PFSK-1 (cell line): ENCODE measurements around the gene LNX1.

Source experiments
- FOXP2 ChIP-seq: optimal IDR thresholded peaks from 2 replicates; pipeline ENCODE3; 2011; ENCODE audit warnings: borderline replicate concordance, control low read depth, inconsistent platforms; ENCODE audit not compliant: insufficient read depth; ENCODE audit errors: extremely low read length, extremely low read depth
- POLR2AphosphoS5 ChIP-seq: IDR thresholded peaks from 2 replicates; pipeline ENCODE4 v1.6.1; 2012; ENCODE audit warnings: low read depth, mild to moderate bottlenecking, control low read depth, low read length, moderate library complexity
- SIN3A ChIP-seq: IDR thresholded peaks from 2 replicates; pipeline ENCODE4 v1.6.1; 2012; ENCODE audit warnings: mild to moderate bottlenecking, low read length, moderate library complexity, borderline replicate concordance; ENCODE audit not compliant: insufficient read depth
- TAF1 ChIP-seq: IDR thresholded peaks from 2 replicates; pipeline ENCODE4 v1.6.1; 2012; ENCODE audit warnings: low read length, control low read depth, borderline replicate concordance; ENCODE audit not compliant: insufficient read depth
- TF ChIP-seq, protein P1 (sequence below), 2 experiments: IDR thresholded peaks; 2 replicates each; pipeline versions ENCODE4 v1.6.1 to v1.8.0; 2011 to 2012; ENCODE audit warnings: low read depth in 2 of 2, low read length in 2 of 2, control low read depth in 1 of 2, inconsistent platforms in 1 of 2, mild to moderate bottlenecking in 1 of 2, moderate library complexity in 1 of 2; ENCODE audit not compliant: insufficient read depth in 1 of 2

Gene LNX1

GRCh38 chr4:53547983-53548382 is 43.3 kb downstream of the LNX1 start:
- TF ChIP-seq, protein P1, sequence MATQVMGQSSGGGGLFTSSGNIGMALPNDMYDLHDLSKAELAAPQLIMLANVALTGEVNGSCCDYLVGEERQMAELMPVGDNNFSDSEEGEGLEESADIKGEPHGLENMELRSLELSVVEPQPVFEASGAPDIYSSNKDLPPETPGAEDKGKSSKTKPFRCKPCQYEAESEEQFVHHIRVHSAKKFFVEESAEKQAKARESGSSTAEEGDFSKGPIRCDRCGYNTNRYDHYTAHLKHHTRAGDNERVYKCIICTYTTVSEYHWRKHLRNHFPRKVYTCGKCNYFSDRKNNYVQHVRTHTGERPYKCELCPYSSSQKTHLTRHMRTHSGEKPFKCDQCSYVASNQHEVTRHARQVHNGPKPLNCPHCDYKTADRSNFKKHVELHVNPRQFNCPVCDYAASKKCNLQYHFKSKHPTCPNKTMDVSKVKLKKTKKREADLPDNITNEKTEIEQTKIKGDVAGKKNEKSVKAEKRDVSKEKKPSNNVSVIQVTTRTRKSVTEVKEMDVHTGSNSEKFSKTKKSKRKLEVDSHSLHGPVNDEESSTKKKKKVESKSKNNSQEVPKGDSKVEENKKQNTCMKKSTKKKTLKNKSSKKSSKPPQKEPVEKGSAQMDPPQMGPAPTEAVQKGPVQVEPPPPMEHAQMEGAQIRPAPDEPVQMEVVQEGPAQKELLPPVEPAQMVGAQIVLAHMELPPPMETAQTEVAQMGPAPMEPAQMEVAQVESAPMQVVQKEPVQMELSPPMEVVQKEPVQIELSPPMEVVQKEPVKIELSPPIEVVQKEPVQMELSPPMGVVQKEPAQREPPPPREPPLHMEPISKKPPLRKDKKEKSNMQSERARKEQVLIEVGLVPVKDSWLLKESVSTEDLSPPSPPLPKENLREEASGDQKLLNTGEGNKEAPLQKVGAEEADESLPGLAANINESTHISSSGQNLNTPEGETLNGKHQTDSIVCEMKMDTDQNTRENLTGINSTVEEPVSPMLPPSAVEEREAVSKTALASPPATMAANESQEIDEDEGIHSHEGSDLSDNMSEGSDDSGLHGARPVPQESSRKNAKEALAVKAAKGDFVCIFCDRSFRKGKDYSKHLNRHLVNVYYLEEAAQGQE (IDR thresholded peaks at IDR 0.05; ENCODE audit: insufficient read depth in 1 of 2, low read depth in 2 of 2, low read length in 2 of 2) = no peak
- TF ChIP-seq POLR2AphosphoS5 = no peak
- no peak for TF ChIP-seq SIN3A
- no peak for TF ChIP-seq TAF1
- TF ChIP-seq FOXP2 = no peak

- TF ChIP-seq, protein P1 (IDR thresholded peaks at IDR 0.05; ENCODE audit: insufficient read depth in 1 of 2, low read depth in 2 of 2, low read length in 2 of 2) = no peak
- TF ChIP-seq FOXP2 (no peak), POLR2AphosphoS5 (no peak), SIN3A (no peak), TAF1 (no peak)
Measured at GRCh38 chr4:53545942-53546581, 45.2 kb downstream of the LNX1 start.

DNA sequence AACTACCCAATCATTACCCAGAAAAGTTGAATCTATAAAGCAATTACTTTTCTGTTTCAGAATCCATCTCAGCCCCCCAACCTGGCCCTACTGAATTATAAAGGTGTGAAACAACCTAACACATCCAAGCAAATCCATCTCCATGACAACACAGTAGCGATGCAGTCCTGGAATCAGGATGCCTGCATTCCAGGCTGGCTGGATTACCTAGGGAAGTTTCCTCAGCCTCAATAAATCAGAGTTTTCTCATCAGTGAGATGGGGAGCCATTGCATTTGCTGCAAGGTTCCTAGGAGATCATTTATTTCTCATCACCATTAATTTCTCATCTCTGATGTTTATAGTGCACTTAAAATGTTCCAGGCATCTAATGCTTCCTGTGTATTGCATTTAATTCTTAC is 46.0 kb downstream of the LNX1 start:
- TF ChIP-seq FOXP2 = no peak
- no peak for TF ChIP-seq POLR2AphosphoS5
- TF ChIP-seq, protein P1 (IDR thresholded peaks at IDR 0.05; ENCODE audit: insufficient read depth in 1 of 2, low read depth in 2 of 2, low read length in 2 of 2) = no peak
- no peak for TF ChIP-seq TAF1
- TF ChIP-seq SIN3A = no peak

DNA sequence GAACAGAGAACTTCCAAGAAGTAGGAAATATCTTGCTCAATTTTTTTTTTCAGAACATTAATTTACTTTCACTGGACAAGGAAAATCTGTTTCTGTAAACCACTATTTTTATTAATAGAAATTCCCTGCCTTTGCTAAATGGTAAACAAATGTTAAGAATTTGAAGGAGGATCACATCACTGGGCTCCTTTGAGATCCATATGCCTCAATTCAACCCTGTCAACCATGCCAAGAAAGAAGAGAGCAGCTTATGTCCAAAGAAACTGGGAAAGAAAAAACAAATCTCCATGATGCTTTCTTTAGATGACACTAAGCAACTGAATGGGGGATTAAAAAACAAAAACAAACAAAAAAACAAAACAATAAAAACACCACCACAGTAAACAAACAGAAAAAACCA is 47.7 kb downstream of the LNX1 start:
- no peak for TF ChIP-seq TAF1
- TF ChIP-seq, protein P1 (IDR thresholded peaks at IDR 0.05; ENCODE audit: insufficient read depth in 1 of 2, low read depth in 2 of 2, low read length in 2 of 2) = no peak
- TF ChIP-seq FOXP2 = no peak
- no peak for TF ChIP-seq SIN3A
- TF ChIP-seq POLR2AphosphoS5 = no peak

GRCh38 chr4:53541577-53542206 is 49.6 kb downstream of the LNX1 start:
- no peak for TF ChIP-seq SIN3A
- TF ChIP-seq TAF1 = no peak
- TF ChIP-seq, protein P1 (IDR thresholded peaks at IDR 0.05; ENCODE audit: insufficient read depth in 1 of 2, low read depth in 2 of 2, low read length in 2 of 2) = no peak
- no peak for TF ChIP-seq POLR2AphosphoS5
- no peak for TF ChIP-seq FOXP2
